ENCODE measurements around the gene PIGZ. TPM values are rescaled to one million over a fixed set of nuclear protein-coding genes. Genes with fewer than 3 reads are reported as not detected.

Gene PIGZ
- total and polyA plus RNA-seq, 9 of the 15 experiments (the other 6 are each of a cell fraction or from before 2014, with no cell fraction given): 0.15 to 1.8 (median 0.76) TPM

DNA sequence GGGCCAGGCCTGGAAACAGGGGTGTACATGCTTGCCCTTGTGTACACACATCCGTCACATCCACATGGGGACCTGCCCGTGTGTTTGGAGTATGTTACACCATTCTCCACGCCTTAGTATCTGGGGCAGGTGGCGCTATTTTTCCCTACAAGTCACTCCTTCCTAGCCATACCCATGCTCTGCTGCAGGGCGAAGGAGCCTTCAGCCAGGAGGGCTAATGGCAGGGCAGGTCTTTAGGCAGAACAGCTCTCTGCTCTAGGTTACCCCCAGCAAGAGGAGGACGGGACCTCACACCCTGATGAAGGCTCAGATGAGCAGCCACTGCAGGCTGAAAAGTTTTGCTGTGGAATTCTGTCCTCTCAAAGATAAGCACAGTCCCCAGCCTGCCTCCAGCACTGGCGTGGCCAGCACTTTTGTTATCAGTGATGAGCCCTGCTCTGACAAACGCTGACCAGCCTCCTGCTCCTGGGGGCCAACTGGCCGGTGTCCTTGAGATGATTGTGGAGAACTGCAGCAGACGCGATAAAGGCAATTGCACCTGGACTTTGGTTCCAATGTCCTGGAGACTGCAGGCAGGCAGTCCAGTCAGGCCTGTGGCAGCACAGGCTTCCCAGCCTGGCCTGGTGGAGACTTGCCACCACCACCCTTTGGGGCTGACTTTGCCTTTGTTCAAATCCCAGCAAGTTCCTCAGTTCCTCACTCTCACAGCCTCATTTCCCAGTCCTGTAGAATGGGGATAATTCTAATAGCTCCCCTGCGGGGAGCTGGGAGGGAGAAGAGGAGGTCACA is 19.8 kb upstream of the PIGZ start:
- WGBS (ENCODE audit: insufficient coverage, low coverage, missing lambda C conversion rate): 9% methylated on average over 12 of the region's 12 CpGs
- Histone ChIP-seq H2AFZ (ENCODE audit: low read depth, low read length) (peak overlapping the region; percentile 81), H3K4me2 (ENCODE audit: insufficient read depth, low read length) (peak overlapping the region; percentile 73), H4K20me1 (replicated peaks; ENCODE audit: control insufficient read depth, insufficient read depth, low read length) (0 out of 2 replicates have a peak, but pooled peaks cover 4% of the 10 kb centered on the region), H3K4me3 (no peak overlapping the region), H3K9me3 (replicated peaks; ENCODE audit: control insufficient read depth, insufficient read depth, low read depth, low read length) (0 out of 2 replicates have a peak, but pooled peaks cover 4% of the 10 kb centered on the region), H3K36me3 (ENCODE audit: control insufficient read depth, insufficient read depth, low read length) (no peaks in the 10 kb centered on the region), H3K4me1 (replicated peaks in 1 of 2; ENCODE audit: control insufficient read depth in 2 of 2, insufficient read depth in 2 of 2, low read length in 2 of 2) (peaks cover 18 to 44% of the 10 kb centered on the region in 2 experiments), H3K79me2 (ENCODE audit: control insufficient read depth, insufficient read depth, low read length) (no peaks in the 10 kb centered on the region), H3K27ac (ENCODE audit: extremely low read depth, low read depth, low read length) (peak overlapping the region; percentile 59), H3K9ac (ENCODE audit: insufficient read depth in 1 of 2, low read depth in 2 of 2, low read length in 2 of 2) (peak overlapping the region; percentile 8 to 82; a peak in 2 of 4 replicates), H3K27me3 (ENCODE audit: control insufficient read depth in 2 of 2, insufficient read depth in 2 of 2, low read length in 2 of 2) (no peaks in the 10 kb centered on the region), H3K9me1 (ENCODE audit: control insufficient read depth, insufficient read depth, low read length) (peaks cover 4% of the 10 kb centered on the region)
- DNase-seq (ENCODE audit: extremely low read depth in 1 of 4, low spot score in 3 of 4) (peak; percentile 78 to 97 (median 90)), FAIRE-seq (peak; percentile 100), ATAC-seq (peak; percentile 98)
- intact Hi-C loops (cut with micrococcal nuclease) (loop anchor here (1.0 kb wide), 1 partner anchor 46 kb away; the partner anchor contains the start of gene NCBP2), in situ Hi-C loops (cut with MboI) (loop anchor here (25.0 kb wide), 1 partner anchor 524 kb away; no protein-coding TSS in a partner anchor)
- POLR2A ChIA-PET: no interaction called here
- CTCF ChIA-PET (ENCODE audit: low intra/inter-chr PET ratio): no interaction called here
- no TSS peak for BruUV-seq (replicated peaks)
- TF ChIP-seq ASH1L (IDR thresholded peaks at IDR 0.05; ENCODE audit: borderline replicate concordance, low read depth, partially characterized antibody): no peak
- no peak for TF ChIP-seq ZNF12 (CRISPR knock-in tag; IDR thresholded peaks at IDR 0.05)
- no peak for TF ChIP-seq SNRNP70 (optimal IDR thresholded peaks at IDR 0.05; ENCODE audit: low read depth, low read length)
- peak; percentile 97 for TF ChIP-seq DMBX1 (CRISPR knock-in tag; IDR thresholded peaks at IDR 0.05; ENCODE audit: borderline replicate concordance)
- TF ChIP-seq STAT5B (CRISPR knock-in tag; IDR thresholded peaks at IDR 0.05): no peak
- no peak for TF ChIP-seq OTX1 (CRISPR knock-in tag; IDR thresholded peaks at IDR 0.05)
- TF ChIP-seq ETV6 (IDR thresholded peaks at IDR 0.05; ENCODE audit: borderline replicate concordance in 1 of 2, low read depth in 2 of 2, low read length in 1 of 2): 0 out of 4 replicates have a peak, but pooled peaks of 1 of the 2 experiments have one; percentile 51
- TF ChIP-seq ETV6 (CRISPR knock-in tag; IDR thresholded peaks at IDR 0.05; ENCODE audit: borderline replicate concordance): no peak
- TF ChIP-seq DPF2 (IDR thresholded peaks at IDR 0.05): peak; percentile 95
- TF ChIP-seq, protein P1, sequence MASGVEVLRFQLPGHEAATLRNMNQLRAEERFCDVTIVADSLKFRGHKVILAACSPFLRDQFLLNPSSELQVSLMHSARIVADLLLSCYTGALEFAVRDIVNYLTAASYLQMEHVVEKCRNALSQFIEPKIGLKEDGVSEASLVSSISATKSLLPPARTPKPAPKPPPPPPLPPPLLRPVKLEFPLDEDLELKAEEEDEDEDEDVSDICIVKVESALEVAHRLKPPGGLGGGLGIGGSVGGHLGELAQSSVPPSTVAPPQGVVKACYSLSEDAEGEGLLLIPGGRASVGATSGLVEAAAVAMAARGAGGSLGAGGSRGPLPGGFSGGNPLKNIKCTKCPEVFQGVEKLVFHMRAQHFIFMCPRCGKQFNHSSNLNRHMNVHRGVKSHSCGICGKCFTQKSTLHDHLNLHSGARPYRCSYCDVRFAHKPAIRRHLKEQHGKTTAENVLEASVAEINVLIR (CRISPR knock-in tag; IDR thresholded peaks at IDR 0.05): 0 out of 2 replicates have a peak, but pooled peaks have one; percentile 37
- peak; percentile 74 for TF ChIP-seq JUND (IDR thresholded peaks at IDR 0.05; ENCODE audit: borderline replicate concordance, low read depth, low read length)
- no peak; the same call in 2 of the 3 replicates for TF ChIP-seq JUND (tag; IDR thresholded peaks at IDR 0.05; ENCODE audit: borderline replicate concordance, low read depth, low read length)
- TF ChIP-seq ZC3H8 (IDR thresholded peaks at IDR 0.05): no peak
- no peak for TF ChIP-seq FOXK1 (CRISPR knock-in tag; IDR thresholded peaks at IDR 0.05; ENCODE audit: borderline replicate concordance)
- TF ChIP-seq ZBTB49 (CRISPR knock-in tag; IDR thresholded peaks at IDR 0.05; ENCODE audit: borderline replicate concordance): no peak
- TF ChIP-seq NFYB (IDR thresholded peaks at IDR 0.05; ENCODE audit: extremely low read depth, insufficient read length): no peak
- no peak for TF ChIP-seq FIP1L1 (IDR thresholded peaks at IDR 0.05; ENCODE audit: low read depth, low read length, poor library complexity, severe bottlenecking)
- TF ChIP-seq NEUROD1 (IDR thresholded peaks at IDR 0.05; ENCODE audit: borderline replicate concordance, low read depth, low read length, partially characterized antibody): no peak
